ENCODE measurements around the gene CCNL2.
"Not testable (repeated sequence)": the region's sequence is repeated elsewhere in the genome, so short reads cannot be mapped to it uniquely, and the experiment has no call there.

CCNL2 gene

DNA sequence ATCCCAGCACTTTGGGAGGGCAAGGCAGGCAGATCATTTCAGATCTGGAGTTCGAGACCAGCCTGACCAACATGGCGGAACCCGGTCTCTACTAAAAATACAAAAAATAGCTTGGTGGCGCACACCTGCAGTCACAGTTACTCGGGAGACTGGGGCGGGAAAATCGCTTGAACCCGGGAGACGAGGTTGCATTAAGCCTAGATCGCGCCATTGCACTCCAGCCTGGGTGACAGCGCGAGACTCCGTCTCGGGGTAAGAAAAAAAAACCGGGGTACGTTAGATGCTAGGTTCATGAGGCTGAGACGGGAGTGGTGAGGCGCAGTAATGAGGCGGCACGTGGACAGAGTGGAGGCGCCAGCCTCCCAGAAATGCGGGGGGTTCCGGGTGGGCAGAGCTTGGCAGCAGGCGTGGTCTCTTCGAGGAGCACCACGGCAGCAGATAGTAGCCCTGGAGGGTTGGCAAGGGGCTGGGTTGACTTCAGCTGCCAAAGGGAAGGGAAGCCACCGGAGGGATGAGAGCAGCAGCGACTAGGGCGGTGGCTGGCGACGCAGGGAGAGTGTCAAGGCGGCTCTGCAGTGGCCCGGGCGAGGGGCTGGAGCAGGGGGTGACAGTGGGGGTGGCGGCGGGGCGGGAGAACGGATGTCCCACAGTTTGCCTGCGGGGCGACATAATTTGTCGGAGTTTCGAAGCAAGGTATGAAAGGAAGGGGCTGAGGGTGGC lies 7.1 kb upstream of the CCNL2 start:
- Histone ChIP-seq H3K4me3 (ENCODE audit: insufficient read depth in 1 of 2, low read depth in 1 of 2, low read length in 2 of 2) (peak overlapping the region; percentile 91 to 95), H3K9ac (ENCODE audit: low read length) (peak overlapping the region; percentile 94), H2AFZ (ENCODE audit: low read depth, low read length) (peak overlapping the region; percentile 66), H3K18ac (ENCODE audit: low read depth in 1 of 2, low read length in 2 of 2) (peak overlapping the region in 1 of 2 experiments; percentile 98), H2AK5ac (ENCODE audit: low read length, severe bottlenecking) (no peak overlapping the region), H3K9me3 (ENCODE audit: control insufficient read depth, low read length) (no peaks in the 10 kb centered on the region), H4K91ac (ENCODE audit: low read length) (peak overlapping the region; percentile 80), H3K4me2 (ENCODE audit: low read length, poor library complexity, severe bottlenecking) (peak overlapping the region; percentile 93), H3K4me1 (ENCODE audit: control insufficient read depth, insufficient read depth, low read depth, low read length) (peaks cover 23% of the 10 kb centered on the region), H3K27ac (ENCODE audit: low read length, poor library complexity, severe bottlenecking) (no peak overlapping the region), H4K8ac (ENCODE audit: low read length) (peak overlapping the region; percentile 100), H3K79me1 (replicated peaks; ENCODE audit: low read length, poor library complexity, severe bottlenecking) (peaks cover 13% of the 10 kb centered on the region), H2BK12ac (ENCODE audit: low read length in 2 of 2) (no peak overlapping the region), H3K23ac (ENCODE audit: low read length in 2 of 2) (no peak overlapping the region), H2BK15ac (ENCODE audit: low read depth, poor library complexity, severe bottlenecking) (no peak overlapping the region), H3K27me3 (ENCODE audit: control insufficient read depth in 1 of 2, insufficient read depth in 1 of 2, low read length in 2 of 2) (no peaks in the 10 kb centered on the region), H3K14ac (ENCODE audit: low read length in 2 of 2) (no peak overlapping the region), H3K36me3 (ENCODE audit: control insufficient read depth in 1 of 2, insufficient read depth in 2 of 2, low read depth in 1 of 2, low read length in 2 of 2) (peaks cover 39 to 47% of the 10 kb centered on the region in 2 experiments), H3K4ac (ENCODE audit: low read depth in 1 of 2, low read length in 2 of 2) (peak overlapping the region; percentile 72 to 98), H2BK120ac (ENCODE audit: low read depth, low read length) (no peak overlapping the region), H2BK5ac (ENCODE audit: low read depth, low read length, poor library complexity, severe bottlenecking) (no peak overlapping the region)
- 54% methylated on average over 43 of the region's 43 CpGs for WGBS
- DNase-seq: no peak

DNA sequence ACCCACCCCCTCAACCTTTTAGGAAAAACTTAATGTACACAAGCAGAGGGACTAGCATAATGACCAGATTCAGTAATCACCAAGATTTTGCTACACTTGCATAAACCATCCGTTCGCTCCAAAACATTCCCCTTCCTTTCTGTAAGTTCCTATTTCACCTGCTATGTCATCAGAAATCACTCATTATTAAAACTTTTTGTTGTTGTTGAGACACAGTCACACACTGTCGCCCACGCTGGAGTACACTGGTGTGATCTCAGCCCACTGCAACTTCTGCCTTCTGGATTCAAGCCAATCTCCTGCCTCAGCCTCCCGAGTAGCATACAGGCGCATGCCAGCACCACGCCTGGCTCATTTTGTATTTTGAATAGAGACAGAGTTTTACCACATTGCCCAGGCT lies 4.5 kb upstream of the CCNL2 start:
- Histone ChIP-seq H2AK5ac (ENCODE audit: low read length, severe bottlenecking) (no peak overlapping the region), H3K4me3 (ENCODE audit: insufficient read depth in 1 of 2, low read depth in 1 of 2, low read length in 2 of 2) (no peak overlapping the region), H3K79me1 (replicated peaks; ENCODE audit: low read length, poor library complexity, severe bottlenecking) (peaks cover 6% of the 10 kb centered on the region), H4K91ac (ENCODE audit: low read length) (no peak overlapping the region), H3K23ac (ENCODE audit: low read length in 2 of 2) (no peak overlapping the region), H2AFZ (ENCODE audit: low read depth, low read length) (no peak overlapping the region), H3K4me2 (ENCODE audit: low read length, poor library complexity, severe bottlenecking) (no peak overlapping the region), H3K9ac (ENCODE audit: low read length) (no peak overlapping the region), H2BK5ac (ENCODE audit: low read depth, low read length, poor library complexity, severe bottlenecking) (no peak overlapping the region), H2BK15ac (ENCODE audit: low read depth, poor library complexity, severe bottlenecking) (no peak overlapping the region), H3K14ac (ENCODE audit: low read length in 2 of 2) (no peak overlapping the region), H3K27ac (ENCODE audit: low read length, poor library complexity, severe bottlenecking) (no peak overlapping the region), H3K36me3 (ENCODE audit: control insufficient read depth in 1 of 2, insufficient read depth in 2 of 2, low read depth in 1 of 2, low read length in 2 of 2) (peaks cover 49 to 54% of the 10 kb centered on the region in 2 experiments), H3K9me3 (ENCODE audit: control insufficient read depth, low read length) (no peaks in the 10 kb centered on the region), H2BK120ac (ENCODE audit: low read depth, low read length) (no peak overlapping the region), H3K18ac (ENCODE audit: low read depth in 1 of 2, low read length in 2 of 2) (no peak overlapping the region), H2BK12ac (ENCODE audit: low read length in 2 of 2) (no peak overlapping the region), H3K4me1 (ENCODE audit: control insufficient read depth, insufficient read depth, low read depth, low read length) (peaks cover 36% of the 10 kb centered on the region), H3K4ac (ENCODE audit: low read depth in 1 of 2, low read length in 2 of 2) (no peak overlapping the region), H4K8ac (ENCODE audit: low read length) (no peak overlapping the region), H3K27me3 (ENCODE audit: control insufficient read depth in 1 of 2, insufficient read depth in 1 of 2, low read length in 2 of 2) (no peaks in the 10 kb centered on the region)
- 93% methylated on average over 7 of the region's 7 CpGs for WGBS
- no peak for DNase-seq

DNA sequence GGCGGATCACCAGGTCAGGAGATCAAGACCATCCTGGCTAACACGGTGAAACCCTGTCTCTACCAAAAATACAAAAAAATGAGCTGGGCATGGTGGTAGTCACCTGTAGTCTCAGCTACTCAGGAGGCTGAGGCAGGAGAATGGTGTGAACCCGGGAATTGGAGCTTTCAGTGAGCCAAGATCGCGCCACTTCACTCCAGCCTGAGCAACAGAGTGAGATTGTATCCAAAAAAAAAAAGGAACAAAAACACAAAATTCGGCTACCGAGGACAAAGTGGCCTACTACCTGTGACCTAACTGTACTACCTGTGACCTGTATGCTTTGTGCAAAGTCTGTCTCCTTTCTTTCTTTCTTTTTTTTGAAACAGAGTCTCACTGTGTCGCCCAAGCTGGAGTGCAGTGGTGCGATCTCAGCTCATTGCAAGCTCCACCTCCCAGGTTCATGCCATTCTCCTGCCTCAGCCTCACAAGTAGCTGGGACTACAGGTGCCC lies 3.8 kb upstream of the CCNL2 start:
- H2AFZ ChIP-seq (ENCODE audit: low read depth, low read length); H3K4me2 ChIP-seq (ENCODE audit: low read length, poor library complexity, severe bottlenecking); H3K18ac ChIP-seq (ENCODE audit: low read depth in 1 of 2, low read length in 2 of 2); H3K9ac ChIP-seq (ENCODE audit: low read length); H3K4me3 ChIP-seq (ENCODE audit: insufficient read depth in 1 of 2, low read depth in 1 of 2, low read length in 2 of 2); H3K27ac ChIP-seq (ENCODE audit: low read length, poor library complexity, severe bottlenecking); H4K8ac ChIP-seq (ENCODE audit: low read length); H2BK15ac ChIP-seq (ENCODE audit: low read depth, poor library complexity, severe bottlenecking); H2BK120ac ChIP-seq (ENCODE audit: low read depth, low read length); H4K91ac ChIP-seq (ENCODE audit: low read length); H2AK5ac ChIP-seq (ENCODE audit: low read length, severe bottlenecking); H2BK5ac ChIP-seq (ENCODE audit: low read depth, low read length, poor library complexity, severe bottlenecking); DNase-seq; H3K79me1 ChIP-seq (replicated peaks; ENCODE audit: low read length, poor library complexity, severe bottlenecking); H3K23ac ChIP-seq (ENCODE audit: low read length in 2 of 2); H3K27me3 ChIP-seq (ENCODE audit: control insufficient read depth in 1 of 2, insufficient read depth in 1 of 2, low read length in 2 of 2); H3K9me3 ChIP-seq (ENCODE audit: control insufficient read depth, low read length); H3K14ac ChIP-seq (ENCODE audit: low read length in 2 of 2); H3K4ac ChIP-seq (ENCODE audit: low read depth in 1 of 2, low read length in 2 of 2); H2BK12ac ChIP-seq (ENCODE audit: low read length in 2 of 2): not testable (repeated sequence)
- WGBS: over 99% methylated on average over 7 of the region's 9 CpGs
- Histone ChIP-seq H3K4me1 (ENCODE audit: control insufficient read depth, insufficient read depth, low read depth, low read length) (peaks cover 36% of the 10 kb centered on the region), H3K36me3 (ENCODE audit: control insufficient read depth in 1 of 2, insufficient read depth in 2 of 2, low read depth in 1 of 2, low read length in 2 of 2) (peaks cover 50 to 55% of the 10 kb centered on the region in 2 experiments)

DNA sequence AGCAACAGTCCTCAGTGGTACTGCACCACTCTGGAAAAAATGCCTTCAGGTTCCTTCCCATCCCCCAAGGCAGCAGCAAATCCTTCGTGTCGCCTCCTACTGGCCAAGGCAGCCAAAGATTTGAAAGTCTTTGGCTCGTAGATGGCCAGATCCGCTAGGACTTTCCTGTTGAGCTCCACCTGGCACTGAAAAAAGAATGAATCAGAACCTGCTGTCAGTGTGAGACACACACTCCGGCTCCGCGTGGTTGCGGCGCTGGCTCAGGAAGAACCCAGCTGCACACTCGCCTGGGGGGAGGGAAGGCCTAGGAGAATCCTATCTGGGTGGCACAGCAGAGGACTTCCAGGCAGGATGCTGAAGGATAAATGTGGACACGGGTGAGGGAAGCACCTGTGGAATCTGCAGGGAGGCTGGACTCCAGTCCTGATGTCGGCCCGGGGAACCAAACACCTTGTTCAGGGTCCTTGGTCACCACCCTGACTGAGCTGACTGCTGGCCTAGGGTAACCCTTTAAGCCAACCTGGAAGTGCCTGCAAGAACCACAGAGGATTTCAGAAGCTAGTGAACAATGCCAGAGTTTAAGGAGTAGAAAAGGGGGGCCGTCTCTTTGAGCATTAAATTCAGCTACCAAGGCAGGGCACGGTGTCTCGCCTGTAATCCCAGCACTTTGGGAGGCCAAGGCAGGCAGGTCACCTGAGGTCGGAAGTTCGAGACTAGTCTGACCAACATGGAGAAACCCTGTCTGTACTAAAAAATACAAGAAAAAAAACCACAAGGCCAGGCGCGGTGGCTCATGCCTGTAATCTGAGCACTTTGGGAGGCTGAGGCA lies 3.2 kb upstream of the CCNL2 start:
- no peak overlapping the region for H2AK5ac ChIP-seq (ENCODE audit: low read length, severe bottlenecking)
- WGBS: 89% methylated on average over 18 of the region's 20 CpGs
- H3K23ac ChIP-seq (ENCODE audit: low read length in 2 of 2): no peak overlapping the region
- H3K18ac ChIP-seq (ENCODE audit: low read depth in 1 of 2, low read length in 2 of 2): no peak overlapping the region
- H2BK120ac ChIP-seq (ENCODE audit: low read depth, low read length): no peak overlapping the region
- peaks cover 42% of the 10 kb centered on the region for H3K4me1 ChIP-seq (ENCODE audit: control insufficient read depth, insufficient read depth, low read depth, low read length)
- H3K4me3 ChIP-seq (ENCODE audit: insufficient read depth in 1 of 2, low read depth in 1 of 2, low read length in 2 of 2): no peak overlapping the region
- DNase-seq: peak; percentile 65
- no peak overlapping the region for H2BK15ac ChIP-seq (ENCODE audit: low read depth, poor library complexity, severe bottlenecking)
- no peak overlapping the region for H2BK12ac ChIP-seq (ENCODE audit: low read length in 2 of 2)
- H3K14ac ChIP-seq (ENCODE audit: low read length in 2 of 2): no peak overlapping the region
- H3K79me1 ChIP-seq (replicated peaks; ENCODE audit: low read length, poor library complexity, severe bottlenecking): peaks cover 6% of the 10 kb centered on the region
- no peak overlapping the region for H3K4me2 ChIP-seq (ENCODE audit: low read length, poor library complexity, severe bottlenecking)
- peak overlapping the region; percentile 10 for H3K27ac ChIP-seq (ENCODE audit: low read length, poor library complexity, severe bottlenecking)
- H3K9ac ChIP-seq (ENCODE audit: low read length): peak overlapping the region; percentile 27
- H3K4ac ChIP-seq (ENCODE audit: low read depth in 1 of 2, low read length in 2 of 2): no peak overlapping the region
- H4K91ac ChIP-seq (ENCODE audit: low read length): no peak overlapping the region
- peaks cover 57 to 62% of the 10 kb centered on the region in 2 experiments for H3K36me3 ChIP-seq (ENCODE audit: control insufficient read depth in 1 of 2, insufficient read depth in 2 of 2, low read depth in 1 of 2, low read length in 2 of 2)
- no peak overlapping the region for H4K8ac ChIP-seq (ENCODE audit: low read length)
- no peaks in the 10 kb centered on the region for H3K9me3 ChIP-seq (ENCODE audit: control insufficient read depth, low read length)
- H3K27me3 ChIP-seq (ENCODE audit: control insufficient read depth in 1 of 2, insufficient read depth in 1 of 2, low read length in 2 of 2): no peaks in the 10 kb centered on the region
- H2BK5ac ChIP-seq (ENCODE audit: low read depth, low read length, poor library complexity, severe bottlenecking): no peak overlapping the region
- no peak overlapping the region for H2AFZ ChIP-seq (ENCODE audit: low read depth, low read length)

All from mesenchymal stem cell (in vitro differentiated cells and primary cell).